ENCODE measurements around the gene C1QTNF8. TPM values are rescaled to one million over a fixed set of nuclear protein-coding genes. Genes with fewer than 3 reads are reported as not detected.
A peak's percentile ranks its signal among the peaks of the same experiment; 100 is the strongest.

C1QTNF8 gene
- total and polyA plus RNA-seq, 4 experiments from 2014 or later = not detected

- CTCF ChIA-PET (ENCODE audit: partially characterized antibody) = no interaction called here
- no peaks in the 10 kb centered on the region for H3K36me3 Mint-ChIP-seq
- no peaks in the 10 kb centered on the region for H3K27me3 Mint-ChIP-seq
- no peaks in the 10 kb centered on the region for H3K9me3 ChIP-seq (ENCODE audit: control insufficient read depth in 1 of 2, low read length in 2 of 2)
- no peaks in the 10 kb centered on the region for H3K4me1 ChIP-seq (ENCODE audit: insufficient read depth, low read length)
- no peak overlapping the region for H3K4me3 Mint-ChIP-seq
- peaks cover 0 to 2% (median 0%) of the 10 kb centered on the region in 8 donors for H3K9me3 Mint-ChIP-seq
- no peaks in the 10 kb centered on the region for H3K27me3 ChIP-seq (ENCODE audit: insufficient read depth, low read length)
- H3K27ac ChIP-seq (ENCODE audit: low read depth, low read length) = no peak overlapping the region
- POLR2A ChIA-PET (ENCODE audit: partially characterized antibody) = no interaction called here
- peak in 1 of 5 donors; percentile 8 for DNase-seq
- no peaks in the 10 kb centered on the region for H3K36me3 ChIP-seq (ENCODE audit: insufficient read depth, low read length)
- intact Hi-C loops (cut with micrococcal nuclease) = no loop called here
- no peaks in the 10 kb centered on the region for H3K4me1 Mint-ChIP-seq
- no peak overlapping the region for H3K4me3 ChIP-seq (ENCODE audit: low read length in 2 of 2)
- H3K27ac Mint-ChIP-seq = no peak overlapping the region
Measured at GRCh38 chr16:1052721-1053120, 43.3 kb downstream of the C1QTNF8 start.

GRCh38 chr16:1051446-1051845 is 44.6 kb downstream of the C1QTNF8 start:
- Histone ChIP-seq H3K9me3 (ENCODE audit: control insufficient read depth in 1 of 2, low read length in 2 of 2) (no peaks in the 10 kb centered on the region), H3K36me3 (ENCODE audit: insufficient read depth, low read length) (no peaks in the 10 kb centered on the region), H3K4me1 (ENCODE audit: insufficient read depth, low read length) (no peaks in the 10 kb centered on the region), H3K27ac (ENCODE audit: low read depth, low read length) (no peak overlapping the region), H3K27me3 (ENCODE audit: insufficient read depth, low read length) (no peaks in the 10 kb centered on the region), H3K4me3 (ENCODE audit: low read length in 2 of 2) (no peak overlapping the region)
- H3K9me3 Mint-ChIP-seq = peaks cover 0 to 2% (median 0%) of the 10 kb centered on the region in 8 donors
- CTCF ChIA-PET (ENCODE audit: partially characterized antibody) = no interaction called here
- DNase-seq = peak in 1 of 5 donors; percentile 21
- H3K36me3 Mint-ChIP-seq = no peaks in the 10 kb centered on the region
- POLR2A ChIA-PET (ENCODE audit: partially characterized antibody) = no interaction called here
- intact Hi-C loops (cut with micrococcal nuclease) = no loop called here
- H3K27me3 Mint-ChIP-seq = no peaks in the 10 kb centered on the region
- H3K27ac Mint-ChIP-seq = no peak overlapping the region
- H3K4me3 Mint-ChIP-seq = no peak overlapping the region
- H3K4me1 Mint-ChIP-seq = no peaks in the 10 kb centered on the region

GRCh38 chr16:1050921-1051320 is 45.1 kb downstream of the C1QTNF8 start:
- no peak overlapping the region for H3K4me3 Mint-ChIP-seq
- no peaks in the 10 kb centered on the region for H3K4me1 Mint-ChIP-seq
- Histone ChIP-seq H3K27me3 (ENCODE audit: insufficient read depth, low read length) (no peaks in the 10 kb centered on the region), H3K9me3 (ENCODE audit: control insufficient read depth in 1 of 2, low read length in 2 of 2) (no peaks in the 10 kb centered on the region), H3K4me1 (ENCODE audit: insufficient read depth, low read length) (no peaks in the 10 kb centered on the region), H3K4me3 (ENCODE audit: low read length in 2 of 2) (no peak overlapping the region), H3K27ac (ENCODE audit: low read depth, low read length) (no peak overlapping the region), H3K36me3 (ENCODE audit: insufficient read depth, low read length) (no peaks in the 10 kb centered on the region)
- CTCF ChIA-PET (ENCODE audit: partially characterized antibody) = no interaction called here
- intact Hi-C loops (cut with micrococcal nuclease) = no loop called here
- no peaks in the 10 kb centered on the region for H3K36me3 Mint-ChIP-seq
- H3K27me3 Mint-ChIP-seq = no peaks in the 10 kb centered on the region
- peak in 1 of 5 donors; percentile 20 for DNase-seq
- H3K27ac Mint-ChIP-seq = no peak overlapping the region
- POLR2A ChIA-PET (ENCODE audit: partially characterized antibody) = no interaction called here
- no peaks in the 10 kb centered on the region for H3K9me3 Mint-ChIP-seq

- no peaks in the 10 kb centered on the region for H3K4me1 Mint-ChIP-seq
- Histone ChIP-seq H3K27ac (ENCODE audit: low read depth, low read length) (no peak overlapping the region), H3K4me3 (ENCODE audit: low read length in 2 of 2) (no peak overlapping the region), H3K36me3 (ENCODE audit: insufficient read depth, low read length) (no peaks in the 10 kb centered on the region), H3K27me3 (ENCODE audit: insufficient read depth, low read length) (no peaks in the 10 kb centered on the region), H3K4me1 (ENCODE audit: insufficient read depth, low read length) (no peaks in the 10 kb centered on the region), H3K9me3 (ENCODE audit: control insufficient read depth in 1 of 2, low read length in 2 of 2) (no peaks in the 10 kb centered on the region)
- DNase-seq = peak in 1 of 5 donors; percentile 7
- no peaks in the 10 kb centered on the region for H3K36me3 Mint-ChIP-seq
- no peak overlapping the region for H3K4me3 Mint-ChIP-seq
- no peaks in the 10 kb centered on the region for H3K9me3 Mint-ChIP-seq
- ChIA-PET CTCF (ENCODE audit: partially characterized antibody) (no interaction called here), POLR2A (ENCODE audit: partially characterized antibody) (no interaction called here)
- H3K27me3 Mint-ChIP-seq = no peaks in the 10 kb centered on the region
- intact Hi-C loops (cut with micrococcal nuclease) = no loop called here
- H3K27ac Mint-ChIP-seq = peak overlapping the region in 1 of 7 donors; percentile 48
Measured at GRCh38 chr16:1050516-1050915, 45.5 kb downstream of the C1QTNF8 start.

GRCh38 chr16:1049976-1050247 is 46.1 kb downstream of the C1QTNF8 start:
- no peak overlapping the region for H3K4me3 ChIP-seq (ENCODE audit: low read length in 2 of 2)
- Mint-ChIP-seq H3K9me3 (no peaks in the 10 kb centered on the region), H3K27ac (no peak overlapping the region), H3K36me3 (no peaks in the 10 kb centered on the region), H3K4me1 (no peaks in the 10 kb centered on the region), H3K27me3 (no peaks in the 10 kb centered on the region), H3K4me3 (no peak overlapping the region)
- intact Hi-C loops (cut with micrococcal nuclease) = no loop called here
- H3K36me3 ChIP-seq (ENCODE audit: insufficient read depth, low read length) = no peaks in the 10 kb centered on the region
- ChIA-PET POLR2A (ENCODE audit: partially characterized antibody) (no interaction called here), CTCF (ENCODE audit: partially characterized antibody) (no interaction called here)
- no peak for DNase-seq
- no peaks in the 10 kb centered on the region for H3K27me3 ChIP-seq (ENCODE audit: insufficient read depth, low read length)
- no peaks in the 10 kb centered on the region for H3K4me1 ChIP-seq (ENCODE audit: insufficient read depth, low read length)
- no peaks in the 10 kb centered on the region for H3K9me3 ChIP-seq (ENCODE audit: control insufficient read depth in 1 of 2, low read length in 2 of 2)
- no peak overlapping the region for H3K27ac ChIP-seq (ENCODE audit: low read depth, low read length)

- Histone ChIP-seq H3K4me3 (ENCODE audit: low read length in 2 of 2) (no peak overlapping the region), H3K36me3 (ENCODE audit: insufficient read depth, low read length) (no peaks in the 10 kb centered on the region), H3K9me3 (ENCODE audit: control insufficient read depth in 1 of 2, low read length in 2 of 2) (no peaks in the 10 kb centered on the region), H3K4me1 (ENCODE audit: insufficient read depth, low read length) (no peaks in the 10 kb centered on the region), H3K27ac (ENCODE audit: low read depth, low read length) (no peak overlapping the region), H3K27me3 (ENCODE audit: insufficient read depth, low read length) (no peaks in the 10 kb centered on the region)
- no peak overlapping the region for H3K27ac Mint-ChIP-seq
- H3K27me3 Mint-ChIP-seq = no peaks in the 10 kb centered on the region
- no peak overlapping the region for H3K4me3 Mint-ChIP-seq
- H3K36me3 Mint-ChIP-seq = no peaks in the 10 kb centered on the region
- POLR2A ChIA-PET (ENCODE audit: partially characterized antibody) = no interaction called here
- CTCF ChIA-PET (ENCODE audit: partially characterized antibody) = no interaction called here
- DNase-seq = peak in 1 of 5 donors; percentile 19
- intact Hi-C loops (cut with micrococcal nuclease) = no loop called here
- no peaks in the 10 kb centered on the region for H3K9me3 Mint-ChIP-seq
- no peaks in the 10 kb centered on the region for H3K4me1 Mint-ChIP-seq
Measured at GRCh38 chr16:1049113-1049975, 46.7 kb downstream of the C1QTNF8 start.

- POLR2A ChIA-PET (ENCODE audit: partially characterized antibody) = no interaction called here
- Histone ChIP-seq H3K36me3 (ENCODE audit: insufficient read depth, low read length) (no peaks in the 10 kb centered on the region), H3K4me1 (ENCODE audit: insufficient read depth, low read length) (no peaks in the 10 kb centered on the region), H3K9me3 (ENCODE audit: control insufficient read depth in 1 of 2, low read length in 2 of 2) (no peaks in the 10 kb centered on the region), H3K4me3 (ENCODE audit: low read length in 2 of 2) (no peak overlapping the region), H3K27me3 (ENCODE audit: insufficient read depth, low read length) (no peaks in the 10 kb centered on the region), H3K27ac (ENCODE audit: low read depth, low read length) (no peak overlapping the region)
- H3K36me3 Mint-ChIP-seq = no peaks in the 10 kb centered on the region
- H3K4me3 Mint-ChIP-seq = no peak overlapping the region
- H3K9me3 Mint-ChIP-seq = no peaks in the 10 kb centered on the region
- no peak overlapping the region for H3K27ac Mint-ChIP-seq
- no peaks in the 10 kb centered on the region for H3K4me1 Mint-ChIP-seq
- CTCF ChIA-PET (ENCODE audit: partially characterized antibody) = no interaction called here
- intact Hi-C loops (cut with micrococcal nuclease) = no loop called here
- H3K27me3 Mint-ChIP-seq = no peaks in the 10 kb centered on the region
- DNase-seq = no peak
Measured at GRCh38 chr16:1048442-1049112, 47.5 kb downstream of the C1QTNF8 start.
